ENCODE data around the gene FUT1.

The FUT1 gene

GRCh38 chr19:48750351-48750750, 2.1 kb downstream of the FUT1 start:
- peak overlapping the region; percentile 82; the same call in 1 of the 2 replicates for H3K27ac ChIP-seq
- no peak for TF ChIP-seq CTCF (conservative IDR thresholded peaks at IDR 0.05; ENCODE audit: low read depth)
- DNase-seq (ENCODE audit: low spot score) = no peak
- ChIA-PET CTCF (interaction anchor here (0.5 kb wide), 1 partner anchor 475 kb away, joined by 3 read pairs; no protein-coding TSS in a partner anchor), POLR2A (ENCODE audit: low non-redundant PET) (no interaction called here)

- TF ChIP-seq CTCF (conservative IDR thresholded peaks at IDR 0.05; ENCODE audit: low read depth) = no peak
- no peak for DNase-seq (ENCODE audit: low spot score)
- ChIA-PET POLR2A (ENCODE audit: low non-redundant PET) (no interaction called here), CTCF (no interaction called here)
- peak overlapping the region; percentile 82; the same call in 1 of the 2 replicates for H3K27ac ChIP-seq
Measured at GRCh38 chr19:48749571-48750198, 2.8 kb downstream of the FUT1 start.

- CTCF ChIA-PET = interaction anchor here (0.6 kb wide), 1 partner anchor 43 kb away, joined by 4 read pairs; no protein-coding TSS in a partner anchor
Measured at GRCh38 chr19:48746738-48747575, 5.5 kb downstream of the FUT1 start, which contains the start of gene IZUMO1. Gene IZUMO1, minus strand, starts transcription at chr19:48746909. Its CDS starts 1,050 bp downstream, at chr19:48745859.

GRCh38 chr19:48746110-48746509, 6.3 kb downstream of the FUT1 start:
- CTCF ChIA-PET = no interaction called here
- no peak for DNase-seq (ENCODE audit: low spot score)
- TF ChIP-seq CTCF (conservative IDR thresholded peaks at IDR 0.05; ENCODE audit: low read depth) = no peak
- POLR2A ChIA-PET (ENCODE audit: low non-redundant PET) = no interaction called here
- peak overlapping the region; percentile 43; the same call in 1 of the 2 replicates for H3K27ac ChIP-seq

More at GRCh38 chr19:48746738-48747575, 5.5 kb downstream of the FUT1 start, which contains the start of gene IZUMO1:
- TF ChIP-seq CTCF (conservative IDR thresholded peaks at IDR 0.05; ENCODE audit: low read depth) = no peak
- no peak for DNase-seq (ENCODE audit: low spot score)
- POLR2A ChIA-PET (ENCODE audit: low non-redundant PET) = interaction anchor here (0.7 kb wide), 1 partner anchor 125 kb away, joined by 3 read pairs; no protein-coding TSS in a partner anchor
- peak within 1 kb of the TSS; percentile 43 for H3K27ac ChIP-seq

- POLR2A ChIA-PET (ENCODE audit: low non-redundant PET) = no interaction called here
- CTCF ChIA-PET = no interaction called here
- no peak for TF ChIP-seq CTCF (conservative IDR thresholded peaks at IDR 0.05; ENCODE audit: low read depth)
- H3K27ac ChIP-seq = no peak overlapping the region
- DNase-seq (ENCODE audit: low spot score) = peak; percentile 69
Measured at GRCh38 chr19:48745208-48745995, 7.0 kb downstream of the FUT1 start.

- DNase-seq (ENCODE audit: low spot score) = no peak
- ChIA-PET POLR2A (ENCODE audit: low non-redundant PET) (no interaction called here), CTCF (no interaction called here)
- H3K27ac ChIP-seq = peak overlapping the region; percentile 80
- TF ChIP-seq CTCF (conservative IDR thresholded peaks at IDR 0.05; ENCODE audit: low read depth) = no peak
Measured at GRCh38 chr19:48742096-48742495, 10.3 kb downstream of the FUT1 start.
